Measurements from ENCODE around the gene TENM4.

Gene TENM4

DNA sequence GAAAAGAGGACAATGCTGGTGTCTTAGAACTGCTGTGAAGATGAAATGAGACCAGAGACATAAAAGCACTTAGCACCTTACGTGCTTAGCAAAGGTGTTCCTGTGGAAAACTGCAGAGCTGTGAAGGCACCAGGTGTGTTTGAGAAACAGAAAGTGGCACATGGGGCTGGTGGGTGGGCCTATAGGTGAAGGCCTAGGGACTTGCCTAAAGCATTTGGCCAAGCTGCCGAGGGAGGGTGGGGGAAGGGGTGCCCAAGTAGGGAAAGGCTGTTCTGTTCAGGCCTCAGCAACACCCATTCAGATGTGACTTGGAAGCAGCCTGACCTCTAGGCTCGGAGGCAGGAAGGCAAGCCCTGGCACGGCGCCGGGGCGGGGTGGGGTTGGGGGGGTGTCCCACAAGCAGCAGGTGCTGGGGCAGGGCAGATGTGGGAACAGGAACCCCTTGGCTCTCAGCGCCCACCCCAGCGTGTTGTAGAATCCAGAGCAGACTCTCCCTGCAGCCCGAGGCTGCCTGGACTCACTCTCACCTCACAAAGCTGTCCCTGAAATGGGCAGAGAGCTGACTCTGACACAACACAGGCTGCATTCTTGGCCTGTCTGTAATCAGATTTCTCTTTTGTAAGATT lies 499.5 kb downstream of the TENM4 start:
- TF ChIP-seq, protein P1, sequence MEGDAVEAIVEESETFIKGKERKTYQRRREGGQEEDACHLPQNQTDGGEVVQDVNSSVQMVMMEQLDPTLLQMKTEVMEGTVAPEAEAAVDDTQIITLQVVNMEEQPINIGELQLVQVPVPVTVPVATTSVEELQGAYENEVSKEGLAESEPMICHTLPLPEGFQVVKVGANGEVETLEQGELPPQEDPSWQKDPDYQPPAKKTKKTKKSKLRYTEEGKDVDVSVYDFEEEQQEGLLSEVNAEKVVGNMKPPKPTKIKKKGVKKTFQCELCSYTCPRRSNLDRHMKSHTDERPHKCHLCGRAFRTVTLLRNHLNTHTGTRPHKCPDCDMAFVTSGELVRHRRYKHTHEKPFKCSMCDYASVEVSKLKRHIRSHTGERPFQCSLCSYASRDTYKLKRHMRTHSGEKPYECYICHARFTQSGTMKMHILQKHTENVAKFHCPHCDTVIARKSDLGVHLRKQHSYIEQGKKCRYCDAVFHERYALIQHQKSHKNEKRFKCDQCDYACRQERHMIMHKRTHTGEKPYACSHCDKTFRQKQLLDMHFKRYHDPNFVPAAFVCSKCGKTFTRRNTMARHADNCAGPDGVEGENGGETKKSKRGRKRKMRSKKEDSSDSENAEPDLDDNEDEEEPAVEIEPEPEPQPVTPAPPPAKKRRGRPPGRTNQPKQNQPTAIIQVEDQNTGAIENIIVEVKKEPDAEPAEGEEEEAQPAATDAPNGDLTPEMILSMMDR (IDR thresholded peaks at IDR 0.05; ENCODE audit: borderline replicate concordance, insufficient read depth, low read depth, low read length) = no peak
- H3K4me3 ChIP-seq (ENCODE audit: low read depth, low read length) = no peak overlapping the region

DNA sequence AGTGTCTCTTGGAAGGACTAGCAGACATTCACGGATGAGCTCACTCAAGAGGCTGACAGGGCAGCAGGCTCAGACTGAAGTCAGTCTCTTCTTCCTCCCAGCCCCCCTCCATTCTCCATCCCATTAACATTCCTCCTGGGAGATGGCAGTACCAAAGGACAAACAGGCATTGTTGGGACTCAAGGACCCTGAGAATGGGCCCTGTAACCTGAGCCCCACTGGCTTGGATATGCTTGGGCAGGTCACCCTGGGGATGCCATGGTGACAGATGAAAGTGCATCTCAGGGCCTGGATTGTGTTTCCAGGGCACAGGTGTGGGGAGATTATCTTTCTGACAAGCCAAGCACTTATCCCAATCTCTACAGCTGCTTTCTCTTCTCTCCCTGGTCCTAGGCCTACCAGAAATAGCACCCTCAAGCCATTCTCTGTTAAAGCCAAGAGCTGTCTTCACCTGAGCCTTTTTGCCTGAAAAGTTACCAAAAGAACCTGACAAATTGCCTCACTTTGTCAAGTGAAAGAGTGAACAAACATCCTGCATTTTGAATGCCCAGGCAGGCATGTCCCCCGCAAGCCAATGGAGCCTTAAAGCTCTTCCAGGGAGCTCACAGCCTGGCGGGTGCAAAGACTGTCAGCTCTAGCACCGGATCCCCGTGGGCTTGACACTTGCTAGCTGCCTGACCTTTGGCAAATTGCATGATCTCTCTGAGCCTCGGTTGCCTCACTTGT lies 500.2 kb downstream of the TENM4 start:
- TF ChIP-seq, protein P1 (IDR thresholded peaks at IDR 0.05; ENCODE audit: borderline replicate concordance, insufficient read depth, low read depth, low read length) = no peak
- no peak overlapping the region for H3K4me3 ChIP-seq (ENCODE audit: low read depth, low read length)

DNA sequence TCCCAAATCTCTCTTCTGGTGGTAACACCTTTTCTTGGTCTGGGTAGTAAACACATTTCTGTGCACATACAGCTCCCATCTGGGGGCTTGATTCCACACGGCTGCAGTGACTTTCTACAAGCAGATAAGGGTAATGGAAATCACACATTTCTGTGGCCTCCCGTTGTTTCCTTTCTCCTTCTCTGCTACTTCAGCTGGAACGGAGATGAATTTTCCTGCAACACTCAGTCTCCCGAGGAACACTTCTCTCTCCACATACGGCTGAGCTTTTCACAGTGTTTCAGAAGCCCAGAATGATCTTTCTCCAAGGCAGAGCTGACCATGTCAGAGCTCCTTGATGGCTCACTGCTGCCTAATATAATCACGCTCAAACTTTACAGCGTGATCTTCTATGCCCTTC lies 501.9 kb downstream of the TENM4 start:
- TF ChIP-seq, protein P1 (IDR thresholded peaks at IDR 0.05; ENCODE audit: borderline replicate concordance, insufficient read depth, low read depth, low read length) = no peak
- H3K4me3 ChIP-seq (ENCODE audit: low read depth, low read length) = no peak overlapping the region

DNA sequence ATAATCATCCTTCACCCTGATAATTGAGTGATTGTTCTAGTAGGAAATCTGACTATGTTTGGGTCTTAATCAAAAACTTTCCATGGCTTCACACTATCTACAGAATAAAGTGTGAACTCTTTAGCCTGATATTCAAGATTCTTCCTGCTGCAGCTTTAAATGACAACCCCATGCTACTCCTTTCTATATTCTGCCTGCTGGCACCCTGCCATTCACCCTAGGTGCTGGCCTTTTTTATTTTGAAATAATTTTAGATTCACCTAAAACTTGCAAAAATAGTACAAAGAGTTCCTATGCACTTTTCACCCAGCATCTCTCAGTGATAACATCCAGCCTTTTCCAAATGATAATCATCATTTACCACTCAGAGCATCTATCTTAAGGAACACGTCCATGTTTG lies 502.8 kb downstream of the TENM4 start:
- TF ChIP-seq, protein P1 (IDR thresholded peaks at IDR 0.05; ENCODE audit: borderline replicate concordance, insufficient read depth, low read depth, low read length) = no peak
- H3K4me3 ChIP-seq (ENCODE audit: low read depth, low read length) = no peak overlapping the region

DNA sequence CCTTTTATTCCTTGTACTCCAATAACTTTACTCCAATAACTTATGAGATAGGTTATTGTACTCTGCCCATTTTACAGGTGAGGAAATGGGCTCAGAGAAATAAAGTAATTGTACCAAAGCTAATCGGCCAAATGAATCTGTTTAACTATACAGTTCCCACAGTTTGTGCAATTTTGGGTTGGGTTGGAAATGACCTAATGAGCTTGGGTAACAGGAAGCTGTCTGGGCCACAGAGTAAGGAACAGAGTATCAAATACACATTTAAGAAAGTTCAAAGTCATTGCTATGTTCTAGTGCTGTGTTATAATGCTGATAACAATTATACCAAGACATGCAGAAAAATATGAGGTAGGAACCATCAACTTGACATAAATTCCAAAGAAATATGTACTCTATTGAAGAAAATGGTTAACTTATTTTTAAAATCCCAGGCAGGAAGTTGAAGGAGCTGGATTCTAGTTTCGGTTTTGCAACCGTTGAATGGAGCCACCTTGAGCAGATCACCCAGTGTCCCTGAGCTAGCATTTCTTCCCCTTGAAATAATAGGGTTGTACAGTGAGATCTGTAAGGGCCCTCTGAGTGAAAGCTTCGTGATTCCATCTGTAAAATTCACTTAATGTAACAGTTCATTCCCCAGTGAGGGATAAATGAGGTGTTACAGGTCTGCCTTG lies 505.3 kb downstream of the TENM4 start:
- H3K4me3 ChIP-seq (ENCODE audit: low read depth, low read length) = no peak overlapping the region
- TF ChIP-seq, protein P1 (IDR thresholded peaks at IDR 0.05; ENCODE audit: borderline replicate concordance, insufficient read depth, low read depth, low read length) = no peak

DNA sequence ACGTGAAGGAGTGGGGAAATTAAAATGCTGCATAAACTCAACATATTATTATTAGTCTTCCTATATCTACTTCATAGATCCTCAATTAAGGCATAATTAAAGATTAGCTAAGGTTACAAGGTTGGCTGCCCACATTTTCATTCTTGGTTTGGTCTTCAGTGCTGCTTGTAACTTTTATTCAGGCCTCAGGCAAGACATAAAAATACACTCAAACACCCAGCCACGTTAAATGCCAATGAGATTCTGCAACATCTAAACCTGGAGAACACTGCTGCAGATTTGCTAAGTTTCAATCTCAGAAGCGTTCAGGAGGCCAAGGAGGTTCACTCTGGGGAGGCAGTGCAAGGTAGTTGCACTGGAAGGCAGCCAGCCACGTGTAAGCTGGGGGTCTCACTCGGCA lies 507.5 kb downstream of the TENM4 start:
- H3K4me3 ChIP-seq (ENCODE audit: low read depth, low read length) = no peak overlapping the region
- TF ChIP-seq, protein P1 (IDR thresholded peaks at IDR 0.05; ENCODE audit: borderline replicate concordance, insufficient read depth, low read depth, low read length) = no peak

All from GM12875 (cell line).